Measurements from ENCODE around the gene UCKL1.
"Not testable (repeated sequence)": the region's sequence is repeated elsewhere in the genome, so short reads cannot be mapped to it uniquely, and the experiment has no call there.

The UCKL1 gene

DNA sequence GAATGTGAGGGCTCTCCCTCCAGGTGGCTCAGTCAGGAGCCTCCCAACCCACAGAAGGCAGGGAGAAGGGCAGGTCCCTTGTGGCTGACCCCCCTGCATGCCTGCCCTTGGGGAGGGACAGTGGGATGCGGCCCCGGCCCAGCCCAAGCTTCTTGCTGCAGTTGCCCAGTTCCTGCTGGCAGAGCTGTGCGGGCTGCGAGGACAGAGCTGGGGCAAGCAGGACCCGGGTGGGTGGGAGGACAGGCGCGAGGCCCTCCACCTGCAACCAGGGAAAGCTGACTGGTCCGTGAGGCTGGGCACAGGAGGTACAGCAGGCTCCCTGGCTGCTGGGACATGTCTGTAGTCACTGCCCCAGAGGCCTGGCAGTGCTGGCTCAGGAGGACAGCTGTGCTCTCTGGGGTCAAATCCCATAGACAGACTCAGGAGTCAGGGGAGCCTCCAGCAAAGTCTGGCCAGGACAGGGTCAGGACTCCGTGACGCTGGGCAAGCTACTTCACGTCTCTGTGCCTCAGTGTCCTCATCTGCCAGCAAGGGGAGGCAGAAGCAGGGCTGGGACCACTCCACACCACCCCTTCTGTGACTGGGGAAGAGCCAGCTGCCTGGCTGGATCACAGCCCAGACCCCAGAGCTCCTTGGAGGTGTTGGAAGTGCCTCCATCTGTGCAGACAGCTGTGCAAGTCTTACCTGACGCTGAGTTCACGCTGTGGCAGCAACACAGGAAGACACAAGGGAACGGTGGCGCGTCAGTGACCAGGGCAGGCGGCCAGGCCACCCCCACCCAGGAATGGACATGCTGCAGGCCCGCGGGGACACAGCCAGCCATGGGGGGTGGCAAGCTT, 13.0 kb downstream of the UCKL1 start:
- DNase-seq (ENCODE audit: low read depth) = no peak

DNA sequence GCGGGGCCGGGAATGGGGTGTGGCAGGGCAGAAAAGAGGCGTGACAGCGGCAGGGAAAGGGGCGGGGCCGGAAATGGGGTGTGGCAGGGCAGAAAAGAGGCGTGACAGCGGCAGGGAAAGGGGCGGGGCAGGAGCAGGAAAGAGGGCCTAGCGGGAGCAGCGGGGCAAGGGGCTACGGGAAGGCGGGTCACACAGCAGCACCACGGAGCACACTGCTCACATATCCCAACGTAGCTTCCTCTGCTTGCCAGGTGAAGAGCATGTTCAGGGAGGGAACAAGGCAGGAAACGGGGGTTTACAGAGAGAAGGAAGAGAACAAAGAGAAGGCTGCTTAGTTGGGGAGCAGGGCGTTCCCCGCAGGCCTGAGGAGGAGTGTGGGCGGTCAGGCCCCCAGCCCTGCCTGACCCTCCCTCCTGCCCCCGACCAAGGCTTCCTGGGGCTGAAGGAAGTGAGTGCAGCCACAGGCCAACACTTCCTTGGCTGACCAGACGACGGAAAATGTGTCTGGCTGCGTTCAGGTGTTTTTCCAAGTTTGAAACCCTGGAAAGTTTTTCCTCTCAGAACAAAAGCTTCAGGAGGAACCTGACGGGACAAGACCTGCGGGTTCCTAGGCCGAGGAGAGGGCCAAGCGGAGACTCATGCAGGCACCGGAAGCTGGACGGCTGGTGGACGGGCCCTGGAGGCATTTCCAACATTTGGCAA, 13.8 kb downstream of the UCKL1 start:
- DNase-seq (ENCODE audit: low read depth) = no peak

GRCh38 chr20:63941282-63942081, 14.7 kb downstream of the UCKL1 start:
- DNase-seq (ENCODE audit: low read depth) = no peak

DNA sequence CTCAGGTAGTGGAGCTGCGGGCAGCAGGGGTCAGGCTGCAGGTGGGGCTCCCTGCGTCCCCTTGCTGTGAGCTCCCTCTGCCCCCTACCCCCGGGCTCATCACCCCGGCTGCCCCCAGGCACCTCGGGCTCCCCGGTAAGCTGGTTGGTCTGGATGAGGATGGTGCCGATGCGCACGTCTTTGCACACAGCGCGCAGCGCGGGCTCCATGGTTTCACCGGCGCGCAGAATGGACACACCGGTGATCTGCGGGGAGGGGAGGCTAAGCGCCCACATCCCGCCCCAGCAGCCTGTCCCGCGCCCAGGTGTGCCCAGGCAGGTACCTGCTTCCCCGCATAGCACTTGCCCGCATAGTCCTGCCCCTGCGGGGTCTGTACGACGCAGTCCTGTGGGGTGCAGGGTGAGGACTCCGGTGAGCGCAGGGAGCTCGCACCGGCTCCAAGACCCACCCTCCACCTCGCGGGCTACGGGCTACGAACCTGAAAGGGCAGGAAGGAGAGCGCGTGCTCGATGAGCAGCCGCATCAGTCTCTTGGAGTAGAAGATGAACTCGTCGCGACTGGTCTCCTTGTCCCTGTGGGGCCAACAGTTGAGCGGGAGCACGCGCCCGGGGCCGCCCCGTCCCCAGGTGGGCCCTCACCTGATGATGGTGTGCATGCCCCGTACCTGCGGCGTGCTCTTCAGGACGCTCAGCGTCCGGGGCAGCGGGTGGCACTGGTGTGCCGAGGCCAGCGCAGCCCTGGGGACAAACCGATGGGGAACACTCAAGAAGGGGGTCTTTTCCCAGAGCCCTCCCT, 15.5 kb downstream of the UCKL1 start:
- DNase-seq (ENCODE audit: low read depth) = no peak

- DNase-seq (ENCODE audit: low read depth) = no peak
These were observed 16.1 kb downstream of the UCKL1 start for GRCh38 chr20:63940071-63940471.

GRCh38 chr20:63939061-63939935, 16.9 kb downstream of the UCKL1 start:
- DNase-seq (ENCODE audit: low read depth) = no peak

GRCh38 chr20:63937596-63937995, 18.6 kb downstream of the UCKL1 start:
- peak; percentile 38 for DNase-seq (ENCODE audit: low read depth)

DNA sequence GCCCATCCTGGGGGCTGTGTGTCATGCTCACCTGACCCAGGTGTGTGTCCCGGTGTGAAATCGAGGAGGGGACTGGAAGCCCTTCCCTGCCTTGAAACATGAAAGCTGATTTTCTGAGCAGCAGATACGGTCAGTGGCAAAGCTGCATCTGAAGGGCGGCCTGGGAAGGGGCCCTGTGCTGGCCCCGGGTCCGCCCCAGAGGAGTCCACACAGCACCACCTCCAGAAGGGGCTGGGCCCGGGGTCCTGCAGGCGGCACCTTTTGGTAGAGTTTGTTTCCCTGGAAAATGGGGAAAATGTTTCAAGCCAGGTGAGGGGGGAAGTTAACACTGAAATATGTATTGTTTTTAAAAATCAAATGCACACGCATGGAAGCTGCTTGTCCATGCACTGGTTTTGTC, 20.8 kb downstream of the UCKL1 start:
- no peak for DNase-seq (ENCODE audit: low read depth)

- DNase-seq (ENCODE audit: low read depth) = no peak
These were observed 21.7 kb downstream of the UCKL1 start for GRCh38 chr20:63934271-63935068.

DNA sequence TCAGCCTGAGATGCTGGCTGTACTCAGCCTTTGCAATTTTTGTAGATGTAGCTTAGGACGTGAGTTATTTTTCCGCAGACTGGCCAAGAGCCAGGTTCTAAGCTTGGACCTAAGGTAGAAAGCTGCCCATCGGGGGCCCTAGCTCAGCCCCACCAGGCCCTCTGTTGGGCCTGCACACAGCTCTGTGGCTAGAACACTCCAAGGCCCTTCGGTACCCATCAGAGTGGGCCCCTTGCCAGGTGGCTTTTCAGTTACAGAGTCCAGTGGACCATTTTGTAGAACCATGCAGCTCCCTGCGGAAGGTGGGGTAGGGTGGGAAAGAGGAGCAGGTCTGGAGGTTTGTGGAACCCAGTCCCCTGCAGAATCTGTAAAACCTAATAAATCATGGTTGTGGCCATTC, 22.6 kb downstream of the UCKL1 start:
- no peak for DNase-seq (ENCODE audit: low read depth)

- no peak for DNase-seq (ENCODE audit: low read depth)
These were observed 23.5 kb downstream of the UCKL1 start for GRCh38 chr20:63932606-63933160.

GRCh38 chr20:63931735-63932134, 24.5 kb downstream of the UCKL1 start:
- no peak for DNase-seq (ENCODE audit: low read depth)

DNA sequence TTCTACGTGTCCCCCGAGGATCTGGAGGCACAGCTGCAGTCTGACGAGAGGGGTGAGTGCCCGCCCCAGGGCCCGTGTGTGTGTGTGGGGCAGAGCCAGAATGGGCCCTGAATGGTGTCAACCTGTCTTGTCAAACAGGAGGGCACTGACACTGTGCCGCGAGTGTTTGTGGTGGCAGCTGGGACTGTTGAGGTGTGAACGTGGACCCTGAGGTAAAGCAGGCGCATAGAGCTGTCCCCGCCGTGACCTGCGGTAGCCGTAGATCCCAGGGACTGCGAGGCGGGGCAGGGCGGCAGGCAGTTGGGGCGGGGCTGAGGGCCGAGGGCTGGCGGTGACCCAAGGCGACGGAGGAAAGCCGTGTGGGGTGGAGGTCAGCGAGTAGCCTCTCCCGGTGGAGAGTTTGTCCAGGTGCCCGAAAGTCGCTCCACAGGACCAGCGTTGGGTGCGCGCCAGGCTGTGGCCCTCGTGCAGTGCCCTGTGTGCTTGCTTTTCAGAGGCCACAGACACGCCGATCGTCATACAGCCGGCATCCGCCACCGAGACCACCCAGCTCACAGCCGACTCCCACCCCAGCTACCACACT, 25.2 kb downstream of the UCKL1 start:
- DNase-seq (ENCODE audit: low read depth) = no peak

DNA sequence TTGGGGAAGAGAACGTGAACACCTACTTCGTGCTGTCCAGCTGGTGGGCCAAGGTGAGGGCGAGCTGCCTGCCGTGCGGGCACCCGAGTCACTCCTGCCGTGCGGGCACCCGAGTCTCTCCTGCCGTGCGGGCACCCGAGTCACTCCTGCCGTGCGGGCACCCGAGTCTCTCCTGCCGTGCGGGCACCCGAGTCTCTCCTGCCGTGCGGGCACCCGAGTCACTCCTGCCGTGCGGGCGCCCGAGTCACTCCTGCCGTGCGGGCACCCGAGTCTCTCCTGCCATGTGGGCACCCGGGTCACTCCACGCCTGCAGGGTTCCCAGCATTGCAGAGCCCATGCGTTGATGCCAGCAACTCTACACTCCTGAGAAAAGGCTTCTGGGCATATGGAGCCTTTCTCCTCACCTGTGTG, 26.7 kb downstream of the UCKL1 start:
- DNase-seq (ENCODE audit: low read depth) = not testable (repeated sequence)

- no peak for DNase-seq (ENCODE audit: low read depth)
These were observed 27.1 kb downstream of the UCKL1 start for GRCh38 chr20:63929071-63929470.

- no peak for DNase-seq (ENCODE audit: low read depth)
These were observed 29.9 kb downstream of the UCKL1 start for GRCh38 chr20:63926298-63926697.

- DNase-seq (ENCODE audit: low read depth) = no peak
These were observed 32.0 kb downstream of the UCKL1 start for GRCh38 chr20:63924241-63924640.

GRCh38 chr20:63923651-63924050, 32.6 kb downstream of the UCKL1 start:
- DNase-seq (ENCODE audit: low read depth) = no peak

- DNase-seq (ENCODE audit: low read depth) = no peak
These were observed 36.0 kb downstream of the UCKL1 start for GRCh38 chr20:63920226-63920625.
